T follicular helper cell (primary cell): ENCODE data around the gene RNF227.
"Not testable (repeated sequence)": the region's sequence is repeated elsewhere in the genome, so short reads cannot be mapped to it uniquely, and the experiment has no call there.

Experiments used
- DNase-seq: peaks from one replicate; pipeline ENCODE4 v3.0.0-alpha.2; 2020; ENCODE audit warnings: low read depth
- total RNA-seq, 2 experiments: gene quantifications; one replicate each; lab custom pipeline; 2026; lab: John Stamatoyannopoulos, UW

RNF227 gene
- 4.8 to 5.8 reads per million in 2 experiments for total RNA-seq

GRCh38 chr17:7915611-7916384 is at the start of gene RNF227:
TSS of gene RNF227 (minus strand) at chr17:7916289. CDS start at chr17:7916195, 94 bp downstream.
- peak; percentile 65 for DNase-seq

DNA sequence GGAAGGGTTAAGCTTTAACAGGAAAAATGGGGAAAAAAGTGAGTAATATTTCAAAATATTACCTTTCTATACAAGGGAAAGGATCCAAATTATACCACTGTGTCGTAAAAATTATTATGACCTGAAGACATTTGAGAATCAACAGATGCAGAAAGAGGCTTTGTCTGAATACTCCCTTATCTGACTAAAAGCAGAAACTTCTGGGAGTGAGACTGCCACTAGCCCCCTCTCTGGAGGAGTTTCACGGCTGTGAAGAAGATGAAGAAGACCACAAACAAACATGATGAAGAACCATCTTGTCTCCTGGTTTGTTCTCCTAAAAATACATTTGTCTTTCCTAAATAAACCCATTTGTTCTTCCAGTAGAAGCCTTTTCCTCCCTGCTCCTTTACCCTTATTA is 45.3 kb upstream of the RNF227 start:
- no peak for DNase-seq

DNA sequence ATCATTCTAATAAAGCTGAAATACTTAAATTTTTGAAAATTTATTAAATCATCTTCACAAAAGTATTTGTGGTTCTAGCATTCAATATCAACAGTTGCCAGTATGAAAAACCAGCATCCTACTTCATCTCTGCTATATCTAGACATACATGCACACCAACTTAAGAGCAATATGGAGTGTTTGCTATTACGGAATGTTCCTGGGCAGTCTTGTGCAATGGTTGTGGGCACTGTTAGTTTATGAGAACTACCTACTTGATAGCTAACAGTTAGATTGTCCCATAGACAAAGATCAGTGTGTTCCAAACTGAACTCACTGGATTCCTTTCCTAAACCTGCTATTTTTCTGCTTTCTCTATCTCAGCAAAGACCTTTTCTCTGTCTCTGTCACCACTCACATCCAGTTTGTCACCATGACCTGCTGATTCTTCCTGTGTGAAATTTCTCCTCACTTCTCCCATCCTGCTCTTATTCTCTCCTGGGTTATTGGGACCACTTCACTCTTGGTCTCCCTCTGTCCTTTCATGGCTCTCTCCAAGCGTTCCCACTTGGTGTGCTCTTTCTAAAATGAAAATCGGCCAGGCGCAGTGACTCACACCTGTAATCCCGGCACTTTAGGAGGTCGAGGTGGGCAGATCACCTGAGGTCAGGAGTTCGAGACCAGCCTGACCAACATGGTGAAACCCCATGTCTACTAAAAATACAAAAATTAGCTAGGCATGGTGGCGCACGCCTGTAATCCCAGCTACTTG is 43.6 kb upstream of the RNF227 start:
- DNase-seq: no peak

DNA sequence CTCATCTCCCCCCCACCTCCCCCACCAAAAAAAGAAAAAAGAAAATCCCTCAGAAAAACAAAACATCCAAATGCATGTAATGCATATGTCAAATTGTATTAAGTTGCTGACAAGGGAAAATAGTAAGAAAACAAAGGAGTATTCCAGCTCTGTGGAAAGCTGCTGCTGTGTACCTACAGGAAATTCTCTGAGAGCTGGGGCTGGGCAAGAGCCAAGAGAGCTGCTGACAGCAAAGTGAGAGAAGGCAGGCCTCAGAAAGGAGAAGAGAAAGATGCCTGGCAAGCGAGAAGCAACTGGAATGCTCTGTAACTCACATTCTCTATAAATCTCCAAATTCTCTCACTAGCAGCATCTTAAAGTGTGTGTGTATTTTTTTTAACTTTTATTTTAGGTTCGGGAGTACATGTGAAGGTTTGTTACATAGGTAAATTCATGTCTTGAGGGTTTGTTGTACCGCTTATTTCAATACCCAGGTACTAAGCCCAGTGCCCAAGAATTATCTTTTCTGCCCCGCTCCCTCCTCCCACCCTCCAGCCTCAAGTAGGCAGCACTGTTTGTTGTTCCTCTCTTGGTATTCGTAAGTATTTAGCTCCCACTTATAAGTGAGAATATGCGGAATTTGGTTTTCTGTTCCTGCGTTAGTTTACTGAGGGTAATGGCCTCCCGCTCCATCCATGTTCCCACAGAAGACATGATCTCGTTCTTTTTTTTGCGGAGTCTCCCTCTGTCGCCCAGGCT is 40.3 kb upstream of the RNF227 start:
- DNase-seq: no peak

- DNase-seq: no peak
Measured at GRCh38 chr17:7955414-7956227, 39.5 kb upstream of the RNF227 start.

DNA sequence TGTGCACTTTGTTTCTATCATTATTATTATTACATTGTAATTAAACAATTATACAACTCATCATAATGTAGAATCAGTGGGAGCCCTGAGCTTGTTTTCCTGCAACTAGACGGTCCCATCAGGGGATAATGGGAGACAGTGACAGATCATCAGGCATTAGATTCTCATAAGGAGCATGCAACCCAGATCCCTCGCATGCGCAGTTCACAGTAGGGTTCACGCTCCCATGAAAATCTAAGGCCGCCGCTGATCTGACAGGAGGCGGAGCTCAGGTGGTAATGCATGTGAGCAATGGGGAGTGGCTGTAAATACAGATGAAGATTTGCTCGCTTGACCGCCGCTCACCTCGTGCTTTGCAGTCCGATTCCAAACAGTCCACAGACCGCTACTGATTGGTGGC is 37.2 kb upstream of the RNF227 start:
- DNase-seq: not testable (repeated sequence)

- DNase-seq: no peak
Measured at GRCh38 chr17:7951143-7951792, 35.2 kb upstream of the RNF227 start.

GRCh38 chr17:7950578-7950977 is 34.5 kb upstream of the RNF227 start:
- no peak for DNase-seq

GRCh38 chr17:7947651-7948050 is 31.6 kb upstream of the RNF227 start:
- DNase-seq: no peak

DNA sequence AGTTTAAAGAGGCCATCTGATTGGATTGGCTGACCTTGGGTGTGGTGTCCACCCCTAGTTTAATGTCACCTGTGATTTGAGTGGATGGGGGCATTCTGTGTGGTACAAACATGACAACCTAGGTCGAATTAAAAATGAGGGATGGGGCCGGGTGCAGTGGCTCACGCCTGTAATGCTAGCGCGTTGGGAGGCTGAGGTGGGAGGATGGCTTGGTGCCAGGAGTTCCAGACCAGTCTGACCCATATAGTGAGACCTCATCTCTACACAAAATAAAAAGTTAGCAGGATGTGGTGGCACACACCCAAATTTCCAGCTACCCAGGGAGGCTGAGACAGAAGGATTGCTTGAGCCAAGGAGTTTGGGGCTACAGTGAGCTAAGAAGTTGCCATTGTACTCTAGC is 30.4 kb upstream of the RNF227 start:
- no peak for DNase-seq

- DNase-seq: no peak
Measured at GRCh38 chr17:7945651-7946050, 29.6 kb upstream of the RNF227 start.

GRCh38 chr17:7944326-7944725 is 28.2 kb upstream of the RNF227 start:
- DNase-seq: no peak

DNA sequence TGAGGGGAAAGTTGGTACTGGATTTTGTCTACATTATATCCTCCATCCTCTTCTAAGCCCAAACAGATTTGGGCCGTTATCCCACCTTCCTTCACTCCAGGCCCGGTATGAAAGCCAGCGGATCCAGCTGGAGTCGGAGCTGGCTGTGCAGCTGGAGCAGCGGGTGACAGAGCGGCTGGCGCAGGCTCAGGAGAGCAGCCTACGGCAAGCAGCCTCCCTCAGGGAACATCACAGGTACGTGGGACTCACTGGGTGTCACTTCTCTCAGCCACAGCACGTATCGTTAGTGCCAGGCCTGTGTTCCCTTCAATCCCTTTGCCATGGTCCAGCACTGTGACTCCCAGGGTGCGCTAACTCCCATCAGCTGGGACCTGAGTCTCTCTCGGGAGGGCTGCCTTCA is 27.2 kb upstream of the RNF227 start:
- DNase-seq: no peak

DNA sequence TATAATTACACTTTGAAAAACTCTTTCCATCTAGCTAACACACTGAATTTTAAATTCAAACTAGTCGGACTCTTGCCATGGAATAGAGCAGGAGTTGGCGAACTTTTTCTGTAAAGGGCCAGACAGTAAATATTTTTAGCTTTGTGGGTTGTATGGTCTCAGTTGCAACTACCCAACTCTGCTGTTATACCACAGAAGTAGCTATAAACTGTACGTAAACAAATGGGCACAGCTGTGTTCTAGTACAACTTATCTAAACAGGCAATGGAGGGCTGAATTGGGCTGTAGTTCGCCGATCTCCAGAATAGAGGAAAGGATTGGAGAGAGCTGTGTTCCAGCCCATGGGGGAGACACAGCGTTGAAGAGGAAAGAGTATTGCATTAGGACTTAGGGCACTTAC is 24.7 kb upstream of the RNF227 start:
- DNase-seq: no peak

DNA sequence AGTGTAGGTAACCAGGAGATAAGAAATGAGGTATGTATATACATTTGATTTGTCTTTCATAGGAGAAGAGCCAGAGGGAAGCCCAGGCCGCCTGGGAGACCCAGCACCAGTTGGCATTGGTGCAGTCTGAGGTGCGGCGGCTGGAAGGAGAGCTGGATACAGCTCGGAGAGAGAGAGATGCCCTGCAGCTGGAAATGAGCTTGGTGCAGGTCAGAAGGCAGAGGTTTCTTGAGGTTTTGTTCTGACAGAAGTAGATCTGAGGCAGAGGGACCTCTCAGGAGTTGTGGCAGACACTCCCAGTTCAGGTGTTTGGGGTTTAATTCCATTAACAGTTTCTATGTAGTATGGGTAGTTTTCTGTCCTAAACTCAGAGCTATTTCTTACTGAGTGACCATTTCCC is 23.9 kb upstream of the RNF227 start:
- DNase-seq: no peak

DNA sequence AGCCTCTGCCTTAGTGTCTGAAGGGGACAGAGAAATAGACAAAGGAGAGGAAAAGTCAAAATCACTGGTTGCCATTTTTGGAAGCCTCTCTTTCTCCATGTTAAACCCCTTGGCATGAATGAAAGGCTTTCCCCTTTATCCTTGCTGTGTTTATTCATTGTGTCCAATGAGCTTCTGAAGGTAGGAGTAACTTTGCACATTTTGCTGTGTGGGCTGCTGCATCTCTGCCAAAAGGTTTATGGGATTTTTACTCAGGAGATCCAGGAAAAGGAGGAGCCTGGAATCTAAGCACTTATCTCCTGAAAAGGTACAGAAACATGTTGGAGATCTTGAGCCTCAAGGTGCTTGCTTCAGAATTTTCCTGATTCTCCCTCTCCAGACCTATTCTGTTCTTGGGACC is 19.8 kb upstream of the RNF227 start:
- no peak for DNase-seq

- DNase-seq: no peak
Measured at GRCh38 chr17:7932949-7933348, 16.9 kb upstream of the RNF227 start.

DNA sequence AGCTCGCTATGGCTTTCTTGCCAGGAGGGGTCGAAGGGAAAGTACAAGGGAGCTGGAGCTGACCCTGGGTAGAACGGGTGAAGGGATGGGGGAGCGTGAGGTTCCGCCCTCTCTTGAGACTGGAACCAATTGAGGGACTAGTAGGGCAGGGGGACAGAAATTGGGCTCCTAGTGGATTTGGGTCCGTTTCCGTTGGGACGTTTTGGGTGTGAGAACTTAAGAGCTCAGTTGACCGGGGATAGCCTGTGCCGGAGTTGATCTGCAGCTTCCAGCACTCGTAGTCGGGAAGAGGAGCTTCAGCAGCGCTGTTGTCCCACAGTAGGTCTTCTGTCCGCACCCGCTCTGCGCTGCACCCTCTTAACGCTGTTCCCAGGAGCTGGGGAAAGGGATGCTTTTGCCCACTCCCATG is 16.4 kb upstream of the RNF227 start:
- DNase-seq: no peak

DNA sequence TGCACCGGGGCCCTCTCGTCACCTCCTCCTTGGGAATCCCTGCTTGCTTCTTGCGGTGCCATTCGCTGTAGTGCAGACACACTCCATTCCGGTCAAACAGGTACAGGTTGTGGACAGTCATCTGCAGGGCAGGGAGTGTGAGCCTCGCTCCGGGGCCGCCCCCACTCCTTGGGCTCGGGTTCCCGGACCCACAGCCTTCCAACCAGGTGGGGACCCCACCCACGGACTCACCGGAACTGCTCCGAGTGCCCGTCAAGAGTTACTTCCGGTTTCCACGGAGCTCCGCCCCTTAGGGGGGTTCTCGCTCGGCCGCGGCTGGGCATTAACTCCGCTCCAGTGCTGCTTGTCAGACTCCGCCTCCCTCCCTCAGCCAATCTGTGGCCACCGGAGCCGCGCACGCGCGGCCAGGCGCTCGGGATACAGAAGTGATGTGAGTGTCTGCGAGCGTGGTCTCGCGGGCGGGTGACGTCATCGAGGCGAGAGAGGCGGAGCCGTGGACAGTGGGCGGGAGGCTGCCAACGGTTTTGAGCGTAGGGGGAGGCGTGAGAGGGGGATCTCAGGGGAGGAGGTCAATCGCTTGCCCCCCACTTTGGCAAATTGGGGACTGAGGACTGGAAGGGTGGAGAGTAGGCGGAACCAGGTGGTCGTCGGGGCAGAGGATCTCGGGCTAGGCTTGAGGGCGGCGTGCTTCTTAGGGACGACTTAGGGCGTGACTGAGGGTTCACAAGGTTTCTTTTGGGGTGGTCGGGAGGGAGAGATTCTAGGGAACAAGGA is 15.8 kb upstream of the RNF227 start, which contains the start of the genes CNTROB and TRAPPC1:
TSS of gene CNTROB (plus strand) at position 498 of the 774 bp plus-strand sequence. CDS start 874 bp downstream, outside the sequence.
TSS of gene TRAPPC1 (minus strand) at position 238 of the 774 bp plus-strand sequence. CDS start at position 121, 117 bp downstream.
- peak; percentile 99 for DNase-seq
